Stimulated activated CD8-positive, alpha-beta memory T cell treated with anti-CD3 and anti-CD28 coated beads, Interleukin-15, amount 100 ng/mL, for 4 hours (primary cell): Measurements from ENCODE around the gene NEK4.
"Not testable (repeated sequence)": the region's sequence is repeated elsewhere in the genome, so short reads cannot be mapped to it uniquely, and the experiment has no call there.

ENCODE experiments used
- DNase-seq, 2 donors: peaks; one replicate each; pipeline ENCODE4 v3.0.0-alpha.2; 2020; ENCODE audit warnings: low read depth in 2 of 2

NEK4 gene

DNA sequence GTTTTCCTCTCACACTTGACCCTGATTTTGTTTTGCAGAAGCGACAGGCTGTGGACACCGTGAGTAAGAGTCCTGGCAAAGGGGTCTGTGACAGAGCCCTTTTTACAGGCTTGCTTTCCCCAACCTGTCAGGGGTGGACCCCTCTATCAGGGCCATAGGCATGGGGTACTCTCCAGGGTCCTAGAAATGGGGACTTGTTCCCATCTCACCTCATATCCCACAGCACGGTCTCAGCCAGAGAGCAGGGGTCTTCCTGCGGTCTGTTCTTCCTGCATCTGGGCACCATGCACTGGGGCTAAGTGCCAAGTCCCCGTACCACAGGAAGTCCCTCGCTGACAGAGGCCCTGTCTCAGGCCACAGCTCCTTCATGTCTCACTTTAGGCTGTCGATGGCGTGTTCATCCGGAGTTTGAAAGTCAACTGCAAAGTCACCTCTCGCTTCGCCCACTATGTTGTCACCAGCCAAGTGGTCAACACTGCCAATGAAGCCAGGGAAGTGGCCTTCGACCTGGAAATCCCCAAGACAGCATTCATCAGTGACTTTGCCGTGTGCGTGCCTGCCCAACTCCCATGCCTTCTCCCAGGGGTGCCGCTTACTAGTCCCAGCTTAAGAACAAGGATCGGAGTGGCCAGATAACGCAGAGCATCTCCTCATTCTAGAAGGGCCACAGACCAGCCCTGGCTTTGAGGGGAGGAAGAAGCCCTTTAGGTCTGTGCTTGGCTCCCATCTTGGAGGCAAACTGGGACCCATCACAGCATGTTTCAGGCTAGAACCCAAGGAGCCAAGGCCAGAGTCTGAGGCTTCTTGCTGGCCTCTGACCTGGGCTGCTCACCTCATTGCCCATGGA, 7.4 kb upstream of the NEK4 start:
- no peak for DNase-seq

DNA sequence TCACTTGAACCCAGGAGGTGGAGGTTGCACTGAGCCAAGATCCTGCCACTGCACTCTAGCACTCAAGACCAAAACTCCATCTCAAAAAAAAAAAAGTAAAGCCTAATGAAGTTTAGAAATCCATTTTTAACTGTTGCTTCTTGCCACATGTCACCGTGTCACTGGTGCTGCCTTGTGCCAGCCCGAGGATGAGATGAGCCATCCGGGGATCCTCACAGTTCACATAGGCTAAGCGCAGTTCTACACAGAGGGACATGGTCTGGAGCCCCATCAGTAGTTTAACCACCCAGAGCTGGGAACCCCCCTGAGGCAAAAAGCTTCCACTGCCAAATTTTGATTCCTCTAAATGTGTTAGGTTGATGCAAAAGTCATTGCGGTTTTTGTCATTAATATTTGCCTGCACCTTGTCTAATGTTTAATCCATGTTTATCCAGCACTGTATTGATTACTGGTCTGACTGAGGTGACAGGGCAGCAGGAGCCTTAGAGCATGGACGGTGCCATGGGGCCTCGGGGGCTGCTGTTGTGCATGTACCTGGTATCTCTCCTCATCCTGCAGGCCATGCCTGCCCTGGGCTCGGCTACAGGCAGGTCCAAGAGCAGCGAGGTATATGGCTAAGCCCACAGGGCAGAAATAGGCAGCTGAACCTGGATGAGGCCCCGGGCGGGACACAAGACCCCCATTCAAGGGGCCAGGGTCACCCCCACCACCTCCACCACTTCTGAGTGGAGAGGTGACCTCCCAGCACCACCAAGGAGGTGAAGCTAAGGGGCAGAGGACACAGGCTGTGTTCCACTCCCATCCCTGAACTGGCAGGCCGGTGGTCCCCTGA, 6.6 kb upstream of the NEK4 start, which contains the start of gene ITIH1:
TSS of gene ITIH1 (plus strand) at position 473 of the 832 bp plus-strand sequence. CDS start at position 490, 17 bp downstream.
- DNase-seq, result no peak

DNA sequence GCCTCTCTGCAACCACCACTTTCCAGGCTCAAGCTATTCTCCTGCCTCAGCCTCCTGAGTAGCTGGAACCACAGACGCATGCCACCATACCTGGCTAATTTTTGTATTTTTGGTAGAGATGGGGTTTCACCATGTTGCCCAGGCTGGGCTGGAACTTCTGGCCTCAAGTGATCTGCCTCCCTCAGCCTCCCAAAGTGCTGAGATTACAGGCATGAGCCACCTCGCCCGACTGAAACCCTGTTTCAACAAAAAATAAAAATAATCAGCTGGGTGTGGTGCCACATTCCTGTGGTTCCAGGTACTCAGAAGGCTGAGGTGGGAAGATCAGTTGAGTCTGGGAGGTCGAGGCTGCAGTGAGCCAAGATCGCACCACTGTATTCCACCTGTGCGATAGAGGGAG, 5.7 kb upstream of the NEK4 start:
- not testable (repeated sequence) for DNase-seq

DNA sequence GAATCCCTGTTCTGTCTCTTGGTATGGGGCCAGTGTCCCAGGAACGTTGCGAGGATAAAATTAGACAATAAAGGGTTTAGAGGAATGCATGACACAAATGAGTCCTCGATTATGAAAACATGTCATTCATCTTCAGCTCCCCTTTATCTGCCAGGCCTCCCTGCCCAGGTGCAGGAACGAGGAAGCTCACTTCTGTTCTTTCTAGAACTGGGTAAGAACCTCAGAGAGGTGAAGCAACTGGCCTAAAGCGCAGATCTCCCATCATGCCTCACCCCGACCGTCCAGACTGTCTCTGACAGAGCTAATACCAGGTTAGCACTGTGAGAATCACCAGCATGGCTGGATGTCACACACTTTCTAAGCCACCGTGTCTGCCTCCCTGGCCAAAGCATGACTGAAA, 5.1 kb upstream of the NEK4 start:
- DNase-seq, result no peak

DNA sequence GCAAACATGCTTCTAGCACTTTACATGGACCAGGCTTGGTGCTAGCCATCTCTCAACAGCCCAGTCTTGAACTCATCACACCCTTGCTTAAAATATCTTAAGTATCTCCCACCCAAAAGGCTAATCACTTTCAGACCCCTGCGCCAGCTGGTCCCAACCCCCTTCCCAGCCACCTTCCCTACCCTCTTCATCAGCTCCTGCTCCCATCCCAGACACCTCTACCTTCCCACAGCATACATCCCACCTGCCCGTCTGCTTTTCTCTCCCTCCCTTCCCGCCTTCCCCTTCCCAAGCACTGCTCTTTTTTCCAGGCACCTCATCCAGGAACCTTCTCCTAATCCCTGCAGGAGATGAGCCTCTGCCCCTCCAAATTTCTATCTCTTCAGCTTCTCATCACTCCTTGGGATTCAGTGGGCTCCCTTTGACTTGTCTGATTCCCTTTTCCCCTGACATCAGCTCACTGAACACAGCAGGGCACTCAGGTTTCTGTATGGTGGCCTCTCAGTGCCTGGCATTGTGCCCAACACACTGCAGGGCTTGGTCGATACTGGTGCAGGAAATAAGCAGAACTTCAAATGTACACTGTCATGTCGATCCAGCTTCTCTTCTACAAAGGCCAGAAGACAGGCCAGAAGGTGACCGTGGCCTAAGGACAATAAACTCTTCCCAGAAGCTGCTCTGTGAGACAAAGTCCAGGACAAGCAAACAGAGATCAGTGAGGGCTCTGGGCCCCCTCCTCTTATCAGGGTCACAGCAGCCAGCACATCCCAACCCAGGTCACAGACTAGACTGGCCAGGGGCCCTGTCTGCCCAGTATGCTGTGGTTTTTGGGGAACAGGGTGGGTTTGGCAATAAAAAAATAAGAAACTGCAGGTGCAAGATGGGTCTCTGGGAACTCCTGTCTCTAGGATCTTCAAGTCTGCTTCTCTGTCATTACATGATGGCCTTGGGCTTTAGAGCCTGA, 4.4 kb upstream of the NEK4 start:
- no peak for DNase-seq

DNA sequence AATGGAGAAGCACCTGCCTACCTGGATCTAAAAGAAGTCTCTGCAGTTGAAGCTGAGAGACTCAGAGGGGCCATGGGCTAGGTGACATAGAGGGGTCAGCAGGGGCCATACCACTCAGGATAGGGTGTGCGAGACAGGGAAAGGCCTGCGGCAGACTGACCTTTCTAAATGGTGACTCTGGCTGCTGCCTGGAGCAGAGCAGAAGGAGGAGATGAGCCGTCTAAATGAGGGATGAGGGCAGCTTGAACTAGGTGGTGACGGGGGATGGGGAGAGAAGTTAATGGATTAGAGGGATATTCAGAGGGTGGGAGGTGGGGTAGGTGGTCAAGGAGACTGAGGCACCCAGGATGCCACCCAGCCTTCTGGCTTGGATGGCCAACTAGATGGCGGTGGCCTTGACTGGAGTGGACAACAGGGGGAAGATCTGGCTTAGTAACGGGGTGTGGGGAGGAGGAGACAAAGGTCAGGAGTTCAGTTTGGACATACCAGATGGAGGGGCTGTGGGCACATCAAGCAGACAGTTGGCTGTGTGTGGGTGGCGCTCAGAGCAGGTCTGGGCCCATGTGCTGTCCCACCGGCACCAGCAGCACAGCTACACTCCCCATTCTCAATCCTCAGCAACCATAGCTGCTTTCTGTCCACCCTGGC, 3.5 kb upstream of the NEK4 start:
- no peak for DNase-seq

DNA sequence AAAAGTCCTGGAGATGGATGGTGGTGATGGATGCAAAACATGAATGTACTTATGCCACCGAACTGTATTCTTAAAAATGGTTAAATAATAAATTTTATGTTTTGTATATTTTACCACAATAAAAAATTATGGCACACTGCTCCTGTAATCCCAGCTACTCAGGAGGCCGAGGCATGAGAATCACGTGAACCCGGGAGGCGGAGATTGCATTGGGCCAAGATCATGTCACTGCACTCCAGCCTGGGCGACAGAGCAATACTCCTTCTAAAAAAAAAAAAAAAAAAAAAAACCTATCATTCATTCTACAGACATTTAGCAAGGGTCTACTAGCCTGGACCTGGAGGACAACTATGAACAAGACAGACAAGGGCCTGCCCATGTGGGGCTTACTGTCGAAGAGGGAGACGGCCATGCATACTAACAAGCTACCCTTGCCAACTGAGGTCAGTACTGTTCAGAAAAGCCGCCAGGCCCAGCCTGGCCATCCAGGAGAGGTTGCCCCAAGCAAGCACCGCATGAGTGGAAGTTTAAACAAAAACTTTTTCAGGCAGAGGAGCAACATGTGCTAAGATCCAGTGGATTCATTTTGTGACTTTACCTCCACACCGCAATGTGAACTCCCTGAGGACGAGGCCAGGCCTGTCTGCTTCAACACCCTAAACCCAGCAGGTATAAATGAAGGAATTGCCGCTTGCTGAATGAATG, 2.8 kb upstream of the NEK4 start:
- DNase-seq, result no peak

DNA sequence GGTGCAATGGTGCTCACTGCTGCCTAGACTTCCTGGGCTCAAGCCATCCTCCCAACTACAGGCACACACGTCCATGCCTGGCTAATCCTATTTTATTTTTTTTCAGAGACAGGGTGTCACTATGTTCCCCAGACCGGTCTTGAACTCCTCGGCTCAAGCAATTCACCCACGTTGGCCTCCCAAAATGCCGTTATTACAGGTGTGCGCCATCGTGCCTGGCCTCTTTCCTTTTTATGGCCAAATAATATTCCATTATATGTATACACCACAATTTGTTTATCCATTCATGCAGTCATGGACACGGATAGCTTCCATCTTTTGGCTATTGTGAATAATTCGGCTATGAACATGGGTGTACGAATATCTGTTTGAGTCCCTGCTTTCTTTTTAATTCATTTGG, 962 bp upstream of the NEK4 start:
- no peak for DNase-seq

DNA sequence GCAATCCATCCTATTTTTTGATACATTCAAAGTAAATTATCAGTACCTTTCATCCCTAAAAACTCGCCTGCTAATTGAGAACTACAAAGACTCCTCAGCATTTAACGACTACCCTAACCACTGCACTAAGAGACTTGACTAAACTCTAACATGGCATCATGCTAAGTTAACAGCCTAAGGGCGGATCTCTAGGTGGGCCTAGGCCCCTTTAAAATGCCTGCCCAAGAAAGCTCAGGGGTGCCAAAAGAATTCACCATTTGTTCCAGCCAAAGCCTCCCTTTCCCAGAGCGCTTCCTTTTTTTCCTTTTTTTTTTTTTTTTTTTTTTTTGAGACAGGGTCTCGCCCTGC, 568 bp upstream of the NEK4 start:
- DNase-seq, result no peak

DNA sequence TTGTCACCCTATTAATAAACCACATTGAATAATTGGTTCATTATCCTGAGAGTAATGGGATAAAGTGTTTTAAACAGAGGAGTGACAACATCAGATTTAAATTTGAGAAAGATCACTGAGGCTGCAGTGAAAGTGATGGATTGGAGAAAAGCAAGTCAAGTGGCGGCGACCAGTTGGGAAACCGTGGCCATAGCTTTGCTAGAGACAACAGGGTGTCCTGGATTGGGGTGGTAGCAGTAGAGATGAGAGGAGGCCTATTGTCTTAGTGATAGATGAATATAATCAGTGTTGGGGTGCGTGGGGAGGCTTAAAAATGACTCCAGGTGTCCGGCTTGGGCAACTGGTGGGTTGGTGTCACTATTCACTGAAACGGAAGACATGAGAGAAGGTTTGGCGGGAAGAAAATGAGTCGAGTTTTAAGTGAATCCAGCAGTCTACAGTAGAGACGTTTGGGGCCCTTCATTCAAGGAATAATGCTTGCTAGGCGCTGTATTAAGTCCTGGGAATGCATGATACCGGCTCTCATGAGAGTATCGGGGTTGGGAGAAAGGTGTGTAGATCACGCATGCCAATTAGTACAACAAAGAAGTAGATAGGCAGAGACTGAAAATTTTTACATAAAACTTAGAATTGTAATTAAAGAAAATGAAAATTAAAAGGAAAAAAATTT, 819 bp downstream of the NEK4 start:
- no peak for DNase-seq

DNA sequence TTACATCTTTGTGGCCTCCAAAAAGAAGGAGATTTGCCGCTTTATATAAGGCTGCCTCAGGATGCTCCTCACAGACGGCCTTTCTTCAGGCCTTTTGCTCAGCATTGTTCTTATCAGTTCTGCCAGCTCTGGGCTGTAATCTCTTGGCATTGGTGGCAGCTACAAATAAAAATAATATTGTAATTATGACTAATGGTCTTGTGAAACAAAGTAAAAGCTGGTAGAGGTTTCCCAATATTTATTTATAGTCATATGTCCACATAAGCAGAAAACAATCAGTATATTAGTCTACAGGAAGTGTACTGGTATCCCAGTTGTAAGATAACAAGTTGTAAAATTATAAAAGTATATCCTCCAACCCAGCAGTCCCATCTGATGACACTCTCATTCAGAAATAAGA, 7.3 kb downstream of the NEK4 start:
- DNase-seq, result no peak

DNA sequence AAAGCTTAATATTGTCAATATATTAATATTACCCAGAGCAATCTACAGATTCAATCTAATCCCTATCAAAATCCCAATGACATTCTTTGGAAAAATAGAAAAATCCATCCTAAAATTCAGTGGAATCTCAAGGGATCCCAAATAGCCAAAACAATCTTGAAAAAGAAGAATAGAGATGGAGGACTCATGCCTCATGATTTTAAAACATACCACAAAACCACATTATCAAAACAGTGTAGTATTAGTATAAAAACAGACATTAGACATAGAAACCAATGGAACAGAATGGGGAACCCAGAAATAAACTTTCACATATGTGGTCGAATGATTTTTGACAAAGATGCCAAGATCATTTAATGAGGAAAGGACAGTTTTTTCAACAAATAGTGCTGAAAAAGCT, 14.6 kb downstream of the NEK4 start:
- DNase-seq, result no peak

DNA sequence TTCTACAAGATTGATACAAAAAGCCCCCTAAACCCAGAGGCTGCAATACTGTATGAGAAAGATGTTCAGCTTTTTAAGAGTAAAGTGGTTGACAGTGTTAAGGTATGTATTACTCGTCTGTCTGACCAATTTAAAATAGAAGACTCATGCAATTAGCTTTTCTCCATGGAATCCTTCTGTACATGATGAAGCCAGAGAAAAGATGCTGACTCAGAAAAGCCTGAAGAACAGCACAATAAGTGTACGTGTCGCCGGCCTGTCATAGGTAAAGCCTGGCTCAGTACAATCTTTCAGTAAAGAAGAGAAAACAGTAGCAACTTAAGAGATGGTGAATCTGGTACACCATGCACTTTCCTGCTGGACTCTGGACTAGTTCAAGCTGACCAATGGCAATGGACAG, 16.4 kb downstream of the NEK4 start:
- no peak for DNase-seq

DNA sequence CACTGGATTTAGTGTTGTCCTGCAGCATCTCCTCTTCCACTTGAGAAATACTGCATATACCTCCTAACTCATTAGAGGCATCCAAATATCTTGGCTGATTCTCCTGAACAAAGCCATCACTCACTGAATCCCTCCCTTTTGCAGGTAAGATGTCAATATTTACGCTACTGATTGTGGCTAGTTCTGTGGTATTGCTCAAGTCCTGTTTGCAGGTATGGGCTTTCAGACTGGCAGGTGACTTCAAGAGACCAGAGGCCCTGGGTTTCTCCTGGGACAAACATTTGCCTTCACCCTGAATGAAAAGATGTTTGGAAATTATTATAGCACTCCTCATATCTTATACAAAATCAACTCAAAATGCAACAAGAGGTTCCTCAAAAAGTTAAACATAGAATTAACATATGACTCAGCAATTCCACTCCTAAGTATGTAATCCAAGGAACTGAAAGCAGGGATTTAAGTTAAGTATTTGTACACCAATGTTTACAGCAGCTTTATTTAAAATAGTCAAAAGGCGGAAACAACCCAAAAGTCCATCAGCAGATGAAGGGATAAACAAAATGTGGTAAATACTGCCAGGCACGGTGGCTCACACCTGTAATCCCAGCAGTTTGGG, 18.6 kb downstream of the NEK4 start:
- DNase-seq, result no peak

DNA sequence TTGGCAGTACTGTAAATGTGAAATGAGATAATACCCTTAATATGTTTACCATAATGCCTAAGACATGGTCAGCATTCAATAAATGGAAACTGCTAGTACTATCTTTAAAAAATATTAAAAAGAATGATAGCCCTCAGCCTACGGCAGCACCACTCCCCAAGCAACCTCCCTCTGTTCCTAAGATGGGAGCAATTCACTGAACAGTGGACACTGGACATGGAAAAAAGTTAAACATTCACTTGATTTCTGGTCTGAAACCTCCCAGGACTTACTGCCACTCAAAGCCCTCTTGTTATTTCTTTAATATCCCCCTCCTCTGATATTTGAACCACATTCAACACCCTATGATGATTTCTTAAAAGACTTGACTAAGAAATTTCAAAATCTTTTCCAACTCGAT, 27.0 kb downstream of the NEK4 start:
- DNase-seq, result no peak

DNA sequence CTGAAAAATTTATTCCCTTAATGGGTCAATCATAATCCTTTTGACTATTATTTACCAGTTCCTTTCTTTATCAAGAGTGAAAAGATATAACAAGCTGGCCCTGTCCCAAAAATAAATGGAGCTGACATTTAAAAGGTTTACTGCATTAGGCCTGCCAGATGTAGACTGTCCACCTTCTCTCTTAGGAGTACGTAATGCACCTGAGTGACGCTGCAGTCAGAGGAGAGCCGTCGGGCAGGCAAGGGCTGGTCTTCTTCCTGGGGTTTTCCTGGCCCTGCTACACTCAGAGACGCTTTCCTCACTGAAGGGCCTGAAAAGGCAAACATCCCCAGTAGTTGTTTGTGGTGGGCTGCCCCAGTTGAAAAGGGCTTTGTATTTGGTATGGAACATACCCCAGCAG, 27.6 kb downstream of the NEK4 start:
- DNase-seq, result no peak

DNA sequence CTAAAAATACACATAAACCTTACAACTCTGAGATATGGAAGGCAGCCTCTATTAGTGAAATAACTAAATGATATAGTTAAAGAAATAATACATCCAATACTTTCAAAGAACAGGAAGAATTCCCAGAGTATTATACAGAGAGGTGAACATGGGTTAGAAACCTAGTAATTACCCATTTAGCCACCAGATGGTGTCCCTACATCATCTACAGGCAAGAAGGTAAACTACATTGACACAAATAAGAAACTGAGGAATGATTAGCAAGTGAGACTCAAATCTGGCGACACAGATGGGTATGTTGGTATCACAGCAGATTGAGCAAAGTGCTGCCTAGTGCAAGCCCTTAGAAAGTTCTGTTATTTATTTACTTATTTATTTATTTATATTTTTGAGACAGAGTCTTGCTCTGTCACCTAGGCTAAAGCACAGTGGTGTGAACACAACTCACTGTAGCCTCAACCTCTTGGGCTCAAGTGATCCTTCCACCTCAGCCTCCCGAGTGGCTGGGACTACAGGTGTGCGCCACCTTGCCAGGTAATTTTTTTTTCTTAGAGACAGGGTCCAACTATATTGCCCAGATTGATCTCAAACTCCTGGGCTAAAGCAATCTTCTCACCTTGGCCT, 28.2 kb downstream of the NEK4 start:
- DNase-seq, result no peak

DNA sequence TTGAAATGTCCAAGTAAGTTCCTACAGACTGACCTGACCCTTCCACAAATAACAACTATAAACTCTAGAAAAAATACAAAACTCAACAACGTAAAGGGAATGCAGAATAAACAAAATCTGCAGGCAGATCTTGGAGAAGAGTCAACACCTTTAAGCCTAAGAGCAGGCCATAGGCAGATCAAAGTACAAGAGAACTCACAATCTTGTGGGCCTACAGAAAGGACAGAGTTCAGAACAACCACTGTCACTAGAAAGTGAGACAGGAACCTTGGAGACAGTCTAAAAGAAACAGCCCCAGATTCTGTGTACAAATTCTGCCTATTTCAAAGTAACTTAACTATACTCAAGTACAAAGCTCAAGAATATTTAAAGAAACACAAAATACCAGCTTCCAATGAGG, 31.0 kb downstream of the NEK4 start:
- DNase-seq, result no peak

DNA sequence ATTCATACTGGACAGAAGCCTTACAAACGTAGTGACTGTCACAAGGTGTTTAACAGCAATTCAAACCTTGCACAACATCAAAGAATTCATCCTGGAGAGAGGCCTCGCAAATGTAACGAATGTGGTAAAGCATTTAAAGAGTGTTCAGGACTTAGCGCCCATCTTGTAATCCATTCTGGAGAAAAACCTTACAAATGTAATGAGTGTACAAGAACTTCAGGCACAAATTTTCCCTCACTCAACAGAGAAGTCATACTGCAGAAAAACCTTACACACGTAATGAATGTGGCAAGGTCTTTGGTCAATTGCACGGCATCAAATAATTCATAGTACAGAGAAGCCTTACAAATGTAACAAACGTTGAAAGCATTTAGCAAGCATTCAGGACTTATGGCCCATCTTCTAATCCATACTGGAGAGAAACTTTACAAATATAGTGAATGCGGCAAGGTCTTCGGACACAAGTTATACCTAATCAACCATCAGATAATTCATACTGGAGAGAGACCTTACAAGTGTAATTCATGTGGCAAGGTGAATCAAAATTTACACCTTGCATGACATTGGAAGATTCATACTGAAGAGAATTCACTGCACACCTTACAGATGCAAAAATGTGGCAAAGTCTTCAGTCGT, 37.4 kb downstream of the NEK4 start:
- DNase-seq, result no peak
